Small intestine (tissue), 7 donors: ENCODE measurements around the gene FAM20C. TPM values are rescaled to one million over a fixed set of nuclear protein-coding genes. Genes with fewer than 3 reads are reported as not detected.
"Not testable (repeated sequence)": the region's sequence is repeated elsewhere in the genome, so short reads cannot be mapped to it uniquely, and the experiment has no call there.

Experiments used
- DNase-seq, 2 donors: peaks; one replicate each; pipeline versions ENCODE4 v3.0.0 to v3.0.0-alpha.2; 2013
- FAIRE-seq: peaks from 2 replicates; lab custom pipeline; 2012; peaks lifted over from hg19 to GRCh38; lab: Jason Lieb, UNC
- H3K27ac ChIP-seq, 3 donors: one replicate each; pipeline ENCODE4 v1.5.1; 2013; ENCODE audit warnings: low read length in 2 of 3, mild to moderate bottlenecking in 2 of 3, control low read depth in 1 of 3, inconsistent platforms in 1 of 3, low read depth in 1 of 3, moderate library complexity in 1 of 3
- H3K27me3 ChIP-seq, 3 donors: one replicate each; pipeline ENCODE4 v1.6.1; 2013; ENCODE audit warnings: low read length in 3 of 3, inconsistent platforms in 1 of 3; ENCODE audit not compliant: control insufficient read depth in 3 of 3, insufficient read depth in 3 of 3
- H3K36me3 ChIP-seq, 3 donors: one replicate each; pipeline ENCODE4 v1.6.1; 2013; ENCODE audit warnings: low read length in 3 of 3, inconsistent platforms in 1 of 3, low read depth in 1 of 3, mild to moderate bottlenecking in 1 of 3, moderate library complexity in 1 of 3; ENCODE audit not compliant: control insufficient read depth in 3 of 3, insufficient read depth in 2 of 3
- H3K4me1 ChIP-seq, 3 donors: one replicate each; pipeline ENCODE4 v1.6.1; 2013; ENCODE audit warnings: low read length in 2 of 3, inconsistent platforms in 1 of 3, low read depth in 1 of 3, mild to moderate bottlenecking in 1 of 3, moderate library complexity in 1 of 3; ENCODE audit not compliant: control insufficient read depth in 3 of 3, insufficient read depth in 2 of 3
- H3K4me3 ChIP-seq, 3 donors: one replicate each; pipeline ENCODE4 v1.5.1; 2013; ENCODE audit warnings: low read length in 3 of 3, control low read depth in 1 of 3, inconsistent platforms in 1 of 3, low read depth in 1 of 3, mild to moderate bottlenecking in 1 of 3, moderate library complexity in 1 of 3
- H3K9me3 ChIP-seq, 2 donors: one replicate each; pipeline ENCODE4 v1.6.1; 2013; ENCODE audit warnings: low read depth in 1 of 2, low read length in 1 of 2; ENCODE audit not compliant: control insufficient read depth in 2 of 2, insufficient read depth in 1 of 2
- WGBS, 3 donors: extraction: QIAGEN DNeasy Blood & Tissue Kit; methylation state at CpG; one replicate each; pipeline ENCODE4 v1.1.7; 2013; 5-methylcytosine and 5-hydroxymethylcytosine counted together
- polyA plus RNA-seq, 4 donors: library from polyadenylated mRNA; stranded (reverse) in 3 of 4; unstranded in 1 of 4; fragments of 200-250 nt in 3 of 4; fragments of 120-200 nt in 1 of 4; gene quantifications; one replicate each; pipeline versions ENCODE4 v1.2.1 to v1.2.3, GENCODE V29; 2013
- donor health status: healthy with polysubstance abuse.
- donor health status: control.
- donor health status: control.
- donor health status: Bipolar disorder and iron deficiency.
- donor health status: healthy.

Gene FAM20C
- polyA plus RNA-seq, 4 donors: 19.7 to 69.4 (median 32.1) TPM

GRCh38 chr7:293681-294439, 101.5 kb downstream of the FAM20C start:
- peak; percentile 28 to 59 for DNase-seq
- FAIRE-seq: no peak
- Histone ChIP-seq H3K27ac (no peak overlapping the region), H3K4me1 (peaks cover 0 to 35% (median 0%) of the 10 kb centered on the region in 3 donors), H3K9me3 (peaks cover 0 to 3% of the 10 kb centered on the region in 2 donors), H3K27me3 (peaks cover 11 to 38% (median 21%) of the 10 kb centered on the region in 3 donors), H3K36me3 (no peaks in the 10 kb centered on the region), H3K4me3 (no peak overlapping the region)
- WGBS, 3 donors: 13 to 57% (median 32%) methylated on average over 23 of the region's 23 CpGs

GRCh38 chr7:294440-295154, 102.2 kb downstream of the FAM20C start:
- no peak overlapping the region for H3K27ac ChIP-seq
- H3K4me1 ChIP-seq: peaks cover 0 to 35% (median 0%) of the 10 kb centered on the region in 3 donors
- no peak overlapping the region for H3K4me3 ChIP-seq
- peaks cover 3 to 30% (median 18%) of the 10 kb centered on the region in 3 donors for H3K27me3 ChIP-seq
- H3K9me3 ChIP-seq: peaks cover 0 to 2% of the 10 kb centered on the region in 2 donors
- WGBS, 3 donors: 32 to 61% (median 56%) methylated on average over 23 to 25 of the region's 25 CpGs
- H3K36me3 ChIP-seq: no peaks in the 10 kb centered on the region
- FAIRE-seq: no peak
- peak; percentile 71 to 77 for DNase-seq

GRCh38 chr7:295155-296154, 103.1 kb downstream of the FAM20C start:
- no peak overlapping the region for H3K4me3 ChIP-seq
- WGBS, 3 donors: 78 to 81% (median 80%) methylated on average over 26 to 27 of the region's 27 CpGs
- no peaks in the 10 kb centered on the region for H3K36me3 ChIP-seq
- H3K27me3 ChIP-seq: peaks cover 3 to 22% (median 16%) of the 10 kb centered on the region in 3 donors
- DNase-seq (no peak), FAIRE-seq (no peak)
- H3K27ac ChIP-seq: no peak overlapping the region
- peaks cover 0 to under 1% of the 10 kb centered on the region in 2 donors for H3K9me3 ChIP-seq
- peaks cover 0 to 27% (median 0%) of the 10 kb centered on the region in 3 donors for H3K4me1 ChIP-seq

- peaks cover 0 to 25% (median 0%) of the 10 kb centered on the region in 3 donors for H3K4me1 ChIP-seq
- H3K27me3 ChIP-seq: peaks cover 0 to 16% (median 11%) of the 10 kb centered on the region in 3 donors
- H3K36me3 ChIP-seq: no peaks in the 10 kb centered on the region
- DNase-seq (no peak), FAIRE-seq (no peak)
- whole genome bisulfite sequencing, 3 donors: 77 to 89% (median 83%) methylated on average over 15 to 20 of the region's 20 CpGs
- H3K9me3 ChIP-seq: no peaks in the 10 kb centered on the region
- H3K27ac ChIP-seq: no peak overlapping the region
- no peak overlapping the region for H3K4me3 ChIP-seq
Observed at GRCh38 chr7:296373-296945, 104.1 kb downstream of the FAM20C start.

GRCh38 chr7:297141-297540, 104.8 kb downstream of the FAM20C start:
- peaks cover 0 to 25% (median 0%) of the 10 kb centered on the region in 3 donors for H3K4me1 ChIP-seq
- not testable (repeated sequence) for H3K27me3 ChIP-seq, H3K27ac ChIP-seq, H3K9me3 ChIP-seq, DNase-seq, H3K36me3 ChIP-seq, H3K4me3 ChIP-seq, FAIRE-seq
- WGBS, 3 donors: 82 to 86% (median 83%) methylated on average over 8 to 23 of the region's 24 CpGs

GRCh38 chr7:297611-298374, 105.4 kb downstream of the FAM20C start:
- no peak for DNase-seq
- no peaks in the 10 kb centered on the region for H3K36me3 ChIP-seq
- FAIRE-seq: no peak
- H3K4me3 ChIP-seq: no peak overlapping the region
- peaks cover 0 to 25% (median 0%) of the 10 kb centered on the region in 3 donors for H3K4me1 ChIP-seq
- peaks cover 0 to 3% (median 2%) of the 10 kb centered on the region in 3 donors for H3K27me3 ChIP-seq
- H3K27ac ChIP-seq: no peak overlapping the region
- 87 to 88% (median 87%) methylated on average over 24 of the region's 24 CpGs for WGBS, 3 donors
- no peaks in the 10 kb centered on the region for H3K9me3 ChIP-seq

- WGBS, 3 donors: 83 to 90% (median 86%) methylated on average over 15 of the region's 15 CpGs
- DNase-seq (no peak), FAIRE-seq (no peak)
- no peak overlapping the region for H3K27ac ChIP-seq
- no peak overlapping the region for H3K4me3 ChIP-seq
- peaks cover 0 to 25% (median 0%) of the 10 kb centered on the region in 3 donors for H3K4me1 ChIP-seq
- H3K9me3 ChIP-seq: no peaks in the 10 kb centered on the region
- H3K36me3 ChIP-seq: no peaks in the 10 kb centered on the region
- H3K27me3 ChIP-seq: peaks cover 0 to 2% (median 0%) of the 10 kb centered on the region in 3 donors
Observed at GRCh38 chr7:298375-298702, 106.0 kb downstream of the FAM20C start.
